ENCODE measurements around the gene C17orf78. TPM values are rescaled to one million over a fixed set of nuclear protein-coding genes. Genes with fewer than 3 reads are reported as not detected.

Gene C17orf78
- total RNA-seq, 3 donors from 2014 or later: not detected

GRCh38 chr17:37361543-37361942 lies 14.2 kb upstream of the C17orf78 start:
- ATAC-seq (no peak), DNase-seq (no peak)
- H3K4me1 Mint-ChIP-seq (ENCODE audit: low read depth): peaks cover 18% of the 10 kb centered on the region
- no peaks in the 10 kb centered on the region for H3K27me3 Mint-ChIP-seq (ENCODE audit: low read depth)
- no peaks in the 10 kb centered on the region for H3K9me3 Mint-ChIP-seq
- H3K4me3 Mint-ChIP-seq: no peak overlapping the region
- no peaks in the 10 kb centered on the region for H3K36me3 Mint-ChIP-seq (ENCODE audit: insufficient read depth)

- no peak overlapping the region for H3K4me3 Mint-ChIP-seq
- no peak for ATAC-seq
- H3K9me3 Mint-ChIP-seq: no peaks in the 10 kb centered on the region
- DNase-seq: no peak
- no peaks in the 10 kb centered on the region for H3K4me1 Mint-ChIP-seq (ENCODE audit: low read depth)
- no peaks in the 10 kb centered on the region for H3K36me3 Mint-ChIP-seq (ENCODE audit: insufficient read depth)
- H3K27me3 Mint-ChIP-seq (ENCODE audit: low read depth): no peaks in the 10 kb centered on the region
These were observed 10.2 kb upstream of the C17orf78 start for GRCh38 chr17:37365589-37365988.

GRCh38 chr17:37368577-37368976 lies 7.2 kb upstream of the C17orf78 start:
- no peaks in the 10 kb centered on the region for H3K4me1 Mint-ChIP-seq (ENCODE audit: low read depth)

GRCh38 chr17:37373530-37374159 lies 2.1 kb upstream of the C17orf78 start:
- H3K27me3 Mint-ChIP-seq (ENCODE audit: low read depth): no peaks in the 10 kb centered on the region

More at GRCh38 chr17:37368577-37368976, 7.2 kb upstream of the C17orf78 start:
- Mint-ChIP-seq H3K9me3 (no peaks in the 10 kb centered on the region), H3K4me3 (no peak overlapping the region), H3K36me3 (ENCODE audit: insufficient read depth) (no peaks in the 10 kb centered on the region), H3K27me3 (ENCODE audit: low read depth) (no peaks in the 10 kb centered on the region)
- DNase-seq: no peak
- ATAC-seq: no peak

GRCh38 chr17:37382056-37382455 lies 6.3 kb downstream of the C17orf78 start:
- Mint-ChIP-seq H3K4me3 (no peak overlapping the region), H3K4me1 (ENCODE audit: low read depth) (no peaks in the 10 kb centered on the region), H3K36me3 (ENCODE audit: insufficient read depth) (peaks cover 2% of the 10 kb centered on the region), H3K27me3 (ENCODE audit: low read depth) (no peaks in the 10 kb centered on the region), H3K9me3 (no peaks in the 10 kb centered on the region)
- ATAC-seq (no peak), DNase-seq (no peak)

More at GRCh38 chr17:37373530-37374159, 2.1 kb upstream of the C17orf78 start:
- no peak overlapping the region for H3K4me3 Mint-ChIP-seq
- no peaks in the 10 kb centered on the region for H3K36me3 Mint-ChIP-seq (ENCODE audit: insufficient read depth)
- H3K4me1 Mint-ChIP-seq (ENCODE audit: low read depth): no peaks in the 10 kb centered on the region
- H3K9me3 Mint-ChIP-seq: no peaks in the 10 kb centered on the region
- peak; percentile 91 to 98 for ATAC-seq
- DNase-seq: peak; percentile 48

- H3K36me3 Mint-ChIP-seq (ENCODE audit: insufficient read depth): peaks cover 2% of the 10 kb centered on the region
- H3K9me3 Mint-ChIP-seq: no peaks in the 10 kb centered on the region
- no peaks in the 10 kb centered on the region for H3K4me1 Mint-ChIP-seq (ENCODE audit: low read depth)
- H3K27me3 Mint-ChIP-seq (ENCODE audit: low read depth): no peaks in the 10 kb centered on the region
- no peak for ATAC-seq
- H3K4me3 Mint-ChIP-seq: no peak overlapping the region
- no peak for DNase-seq
These were observed 8.9 kb downstream of the C17orf78 start for GRCh38 chr17:37384560-37385149.

- DNase-seq (no peak), ATAC-seq (no peak)
- no peaks in the 10 kb centered on the region for H3K4me1 Mint-ChIP-seq (ENCODE audit: low read depth)
- H3K27me3 Mint-ChIP-seq (ENCODE audit: low read depth): no peaks in the 10 kb centered on the region
- no peaks in the 10 kb centered on the region for H3K9me3 Mint-ChIP-seq
- H3K4me3 Mint-ChIP-seq: no peak overlapping the region
- H3K36me3 Mint-ChIP-seq (ENCODE audit: insufficient read depth): peaks cover 2% of the 10 kb centered on the region
These were observed 9.7 kb downstream of the C17orf78 start for GRCh38 chr17:37385474-37385990.

GRCh38 chr17:37386462-37386861 lies 10.7 kb downstream of the C17orf78 start:
- no peak overlapping the region for H3K4me3 Mint-ChIP-seq
- H3K9me3 Mint-ChIP-seq: no peaks in the 10 kb centered on the region
- no peak for ATAC-seq
- DNase-seq: no peak
- peaks cover 2% of the 10 kb centered on the region for H3K36me3 Mint-ChIP-seq (ENCODE audit: insufficient read depth)
- H3K27me3 Mint-ChIP-seq (ENCODE audit: low read depth): no peaks in the 10 kb centered on the region
- peaks cover 3% of the 10 kb centered on the region for H3K4me1 Mint-ChIP-seq (ENCODE audit: low read depth)

GRCh38 chr17:37388266-37388665 lies 12.5 kb downstream of the C17orf78 start:
- Mint-ChIP-seq H3K27me3 (ENCODE audit: low read depth) (no peaks in the 10 kb centered on the region), H3K36me3 (ENCODE audit: insufficient read depth) (no peaks in the 10 kb centered on the region)
- ATAC-seq: no peak

GRCh38 chr17:37389160-37389559 lies 13.4 kb downstream of the C17orf78 start:
- Mint-ChIP-seq H3K27me3 (ENCODE audit: low read depth) (no peaks in the 10 kb centered on the region), H3K36me3 (ENCODE audit: insufficient read depth) (no peaks in the 10 kb centered on the region), H3K4me1 (ENCODE audit: low read depth) (peaks cover 14% of the 10 kb centered on the region), H3K4me3 (no peak overlapping the region), H3K9me3 (no peaks in the 10 kb centered on the region)
- no peak for DNase-seq
- no peak for ATAC-seq

More at GRCh38 chr17:37388266-37388665, 12.5 kb downstream of the C17orf78 start:
- peaks cover 14% of the 10 kb centered on the region for H3K4me1 Mint-ChIP-seq (ENCODE audit: low read depth)
- no peak for DNase-seq
- no peak overlapping the region for H3K4me3 Mint-ChIP-seq
- no peaks in the 10 kb centered on the region for H3K9me3 Mint-ChIP-seq

GRCh38 chr17:37391146-37391545 lies 15.4 kb downstream of the C17orf78 start:
- no peaks in the 10 kb centered on the region for H3K36me3 Mint-ChIP-seq (ENCODE audit: insufficient read depth)
- H3K9me3 Mint-ChIP-seq: no peaks in the 10 kb centered on the region
- ATAC-seq (no peak), DNase-seq (no peak)
- peaks cover 14% of the 10 kb centered on the region for H3K4me1 Mint-ChIP-seq (ENCODE audit: low read depth)
- no peak overlapping the region for H3K4me3 Mint-ChIP-seq
- no peaks in the 10 kb centered on the region for H3K27me3 Mint-ChIP-seq (ENCODE audit: low read depth)

- no peaks in the 10 kb centered on the region for H3K9me3 Mint-ChIP-seq
- H3K36me3 Mint-ChIP-seq (ENCODE audit: insufficient read depth): no peaks in the 10 kb centered on the region
- no peaks in the 10 kb centered on the region for H3K27me3 Mint-ChIP-seq (ENCODE audit: low read depth)
- H3K4me3 Mint-ChIP-seq: no peak overlapping the region
- no peak for DNase-seq
- ATAC-seq: peak; percentile 55 to 77
- H3K4me1 Mint-ChIP-seq (ENCODE audit: low read depth): peaks cover 14% of the 10 kb centered on the region
These were observed 16.3 kb downstream of the C17orf78 start for GRCh38 chr17:37392024-37392590.

GRCh38 chr17:37393352-37393751 lies 17.6 kb downstream of the C17orf78 start:
- Mint-ChIP-seq H3K4me3 (no peak overlapping the region), H3K36me3 (ENCODE audit: insufficient read depth) (no peaks in the 10 kb centered on the region), H3K4me1 (ENCODE audit: low read depth) (peaks cover 16% of the 10 kb centered on the region), H3K9me3 (no peaks in the 10 kb centered on the region), H3K27me3 (ENCODE audit: low read depth) (no peaks in the 10 kb centered on the region)
- ATAC-seq: no peak
- no peak for DNase-seq

GRCh38 chr17:37399265-37399803 lies 23.5 kb downstream of the C17orf78 start:
- DNase-seq (no peak), ATAC-seq (no peak)
- peaks cover 18% of the 10 kb centered on the region for H3K4me1 Mint-ChIP-seq (ENCODE audit: low read depth)
- H3K4me3 Mint-ChIP-seq: no peak overlapping the region
- no peaks in the 10 kb centered on the region for H3K9me3 Mint-ChIP-seq
- no peaks in the 10 kb centered on the region for H3K27me3 Mint-ChIP-seq (ENCODE audit: low read depth)
- H3K36me3 Mint-ChIP-seq (ENCODE audit: insufficient read depth): no peaks in the 10 kb centered on the region
